ENCODE data around the gene SH3BP2. TPM values are rescaled to one million over a fixed set of nuclear protein-coding genes. Genes with fewer than 3 reads are reported as not detected.
A peak's percentile ranks its signal among the peaks of the same experiment; 100 is the strongest.

Gene SH3BP2
- total RNA-seq, 2 donors from 2014 or later = 24.3 to 41.3 TPM

DNA sequence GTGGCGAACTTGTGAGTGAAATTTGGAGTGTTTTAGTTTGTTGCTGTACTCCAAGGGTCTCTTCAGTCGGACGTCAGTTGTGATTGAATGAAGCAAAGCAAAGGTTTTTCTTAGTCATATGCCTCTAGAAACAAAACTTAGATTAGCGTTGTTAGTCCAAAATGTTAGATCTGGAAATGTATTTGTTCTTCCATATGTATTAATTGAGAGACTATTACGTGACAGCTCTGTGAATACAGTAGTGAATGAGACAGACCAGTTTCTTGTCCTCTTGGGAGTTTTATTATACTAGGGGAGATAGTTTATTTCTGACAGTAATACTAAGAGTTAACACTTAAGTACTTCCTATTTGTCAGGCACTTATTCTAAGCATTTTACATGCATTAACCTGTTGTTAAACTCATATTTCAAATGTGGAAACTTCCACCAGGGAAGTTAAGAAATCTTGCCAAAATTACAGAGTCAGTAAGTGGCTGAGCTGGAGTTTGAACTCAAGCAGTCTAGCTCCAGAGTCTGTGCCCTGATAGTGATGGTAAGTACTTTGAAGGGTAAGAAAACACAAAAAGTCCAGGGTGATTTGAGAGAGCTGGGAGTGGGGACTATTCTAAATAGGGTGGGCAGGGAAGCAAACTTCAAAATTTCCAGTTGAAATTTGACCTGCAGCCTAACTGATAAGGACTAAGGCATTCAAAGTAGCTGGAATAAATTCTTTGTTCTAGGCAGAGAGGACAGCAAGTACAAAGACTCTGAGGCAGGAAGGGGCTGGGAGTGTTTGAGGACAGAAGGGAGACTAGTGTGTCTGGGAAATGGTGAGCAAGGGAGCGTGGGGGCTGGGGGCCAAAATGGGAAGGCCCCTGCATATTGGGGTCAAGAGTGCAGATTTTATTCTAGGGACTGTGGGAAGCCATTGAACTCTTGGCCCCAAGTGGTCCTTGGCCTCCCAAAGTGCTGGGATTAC is 67.8 kb downstream of the SH3BP2 start:
- no peak for DNase-seq (ENCODE audit: low spot score)
- WGBS = 73% methylated on average over 6 of the region's 6 CpGs
- TF ChIP-seq POLR2AphosphoS5 (IDR thresholded peaks at IDR 0.05) (no peak), POLR2A (IDR thresholded peaks at IDR 0.05) (no peak)

DNA sequence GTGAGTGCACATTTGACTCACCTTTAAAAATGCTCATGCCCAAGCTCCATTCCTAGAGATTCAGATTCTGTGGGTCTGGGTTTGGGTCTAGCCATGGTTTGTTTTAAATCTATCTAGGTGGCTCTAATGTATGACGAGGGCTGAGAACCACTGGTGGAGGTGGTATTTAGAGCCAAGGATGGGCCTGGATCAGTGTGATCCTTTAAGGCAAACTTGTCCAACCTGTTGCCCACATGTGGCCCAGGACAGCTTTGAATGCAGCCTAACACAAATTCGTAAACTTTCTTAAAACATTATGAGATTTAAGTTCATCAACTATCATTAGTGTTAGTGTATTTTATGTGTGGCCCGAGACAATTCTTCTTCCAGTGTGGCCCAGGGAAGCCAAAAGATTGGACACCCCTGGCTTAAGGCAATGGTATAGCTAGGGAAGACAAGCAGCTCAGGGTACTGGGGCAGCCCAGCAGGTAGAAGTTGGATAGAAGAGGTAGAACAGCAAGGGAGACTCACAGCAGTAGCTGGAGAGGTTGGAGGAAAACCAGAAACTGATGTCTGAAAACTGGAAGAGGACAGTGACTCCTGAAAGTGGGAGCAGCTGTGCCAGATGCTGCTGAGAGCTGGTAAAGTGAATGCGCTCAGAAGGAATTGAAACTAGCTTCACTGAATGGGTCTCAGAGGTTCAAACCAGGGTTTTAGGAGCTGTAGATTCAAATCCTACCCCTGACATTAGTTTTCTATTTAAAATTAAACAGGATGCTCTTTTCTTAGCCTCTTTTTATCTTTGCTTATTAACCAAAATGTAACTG is 68.9 kb downstream of the SH3BP2 start:
- no peak overlapping the region for H3K4me3 ChIP-seq
- H3K27me3 ChIP-seq (replicated peaks; ENCODE audit: insufficient read depth) = no peaks in the 10 kb centered on the region
- TF ChIP-seq POLR2AphosphoS5 (IDR thresholded peaks at IDR 0.05) (no peak), POLR2A (IDR thresholded peaks at IDR 0.05) (no peak)
- TF ChIP-seq, protein P1, sequence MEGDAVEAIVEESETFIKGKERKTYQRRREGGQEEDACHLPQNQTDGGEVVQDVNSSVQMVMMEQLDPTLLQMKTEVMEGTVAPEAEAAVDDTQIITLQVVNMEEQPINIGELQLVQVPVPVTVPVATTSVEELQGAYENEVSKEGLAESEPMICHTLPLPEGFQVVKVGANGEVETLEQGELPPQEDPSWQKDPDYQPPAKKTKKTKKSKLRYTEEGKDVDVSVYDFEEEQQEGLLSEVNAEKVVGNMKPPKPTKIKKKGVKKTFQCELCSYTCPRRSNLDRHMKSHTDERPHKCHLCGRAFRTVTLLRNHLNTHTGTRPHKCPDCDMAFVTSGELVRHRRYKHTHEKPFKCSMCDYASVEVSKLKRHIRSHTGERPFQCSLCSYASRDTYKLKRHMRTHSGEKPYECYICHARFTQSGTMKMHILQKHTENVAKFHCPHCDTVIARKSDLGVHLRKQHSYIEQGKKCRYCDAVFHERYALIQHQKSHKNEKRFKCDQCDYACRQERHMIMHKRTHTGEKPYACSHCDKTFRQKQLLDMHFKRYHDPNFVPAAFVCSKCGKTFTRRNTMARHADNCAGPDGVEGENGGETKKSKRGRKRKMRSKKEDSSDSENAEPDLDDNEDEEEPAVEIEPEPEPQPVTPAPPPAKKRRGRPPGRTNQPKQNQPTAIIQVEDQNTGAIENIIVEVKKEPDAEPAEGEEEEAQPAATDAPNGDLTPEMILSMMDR (IDR thresholded peaks at IDR 0.05) = no peak
- DNase-seq (ENCODE audit: low spot score) = no peak
- H3K4me1 ChIP-seq (replicated peaks) = peaks cover 14% of the 10 kb centered on the region
- no peaks in the 10 kb centered on the region for H3K9me3 ChIP-seq
- no peaks in the 10 kb centered on the region for H3K36me3 ChIP-seq
- intact Hi-C loops (cut with DNase I) = loop anchor here (10.0 kb wide), 1 partner anchor 397 kb away; the partner anchor contains the start of gene RNF4
- 48% methylated on average over 4 of the region's 4 CpGs for WGBS
- peak overlapping the region in 1 of 2 donors; percentile 46 for H3K27ac ChIP-seq

More for the DNA sequence above, 67.8 kb downstream of the SH3BP2 start:
- Histone ChIP-seq H3K27me3 (replicated peaks; ENCODE audit: insufficient read depth) (no peaks in the 10 kb centered on the region), H3K9me3 (no peaks in the 10 kb centered on the region), H3K4me3 (no peak overlapping the region), H3K4me1 (replicated peaks) (peaks cover 14% of the 10 kb centered on the region), H3K36me3 (no peaks in the 10 kb centered on the region), H3K27ac (peak overlapping the region in 1 of 2 donors; percentile 12)
- intact Hi-C loops (cut with DNase I) = loop anchor here (10.0 kb wide), 1 partner anchor 396 kb away; the partner anchor contains the start of gene RNF4

DNA sequence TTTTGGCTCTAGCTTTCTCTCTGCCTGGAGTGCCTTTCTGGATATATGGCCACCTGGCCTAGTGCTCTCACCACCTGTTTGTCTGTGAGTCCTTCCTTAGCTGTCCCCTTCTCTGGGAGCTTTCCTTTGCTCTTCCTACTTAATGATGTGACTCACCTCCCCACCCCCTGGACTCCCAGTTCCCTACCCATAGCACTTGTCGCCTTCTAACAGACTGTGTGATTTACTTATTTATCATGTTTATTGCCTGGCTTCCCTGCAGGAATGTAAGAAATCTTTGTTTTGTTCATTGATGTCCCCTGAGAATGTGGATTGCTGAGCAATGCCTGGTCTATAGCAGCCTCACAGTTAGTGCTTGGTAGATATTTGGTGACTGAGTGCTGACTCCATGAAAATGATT is 69.6 kb downstream of the SH3BP2 start:
- H3K4me3 ChIP-seq = no peak overlapping the region
- 14% methylated on average over 1 of the region's 1 CpG for WGBS
- no peak for DNase-seq (ENCODE audit: low spot score)
- intact Hi-C loops (cut with DNase I) = loop anchor here (10.0 kb wide), 1 partner anchor 398 kb away; the partner anchor contains the start of gene RNF4
- no peaks in the 10 kb centered on the region for H3K36me3 ChIP-seq
- H3K27ac ChIP-seq = peak overlapping the region in 1 of 2 donors; percentile 46
- H3K4me1 ChIP-seq (replicated peaks) = peaks cover 21% of the 10 kb centered on the region
- TF ChIP-seq, protein P1 (IDR thresholded peaks at IDR 0.05) = no peak
- TF ChIP-seq POLR2A (IDR thresholded peaks at IDR 0.05) (no peak), POLR2AphosphoS5 (IDR thresholded peaks at IDR 0.05) (no peak)
- H3K27me3 ChIP-seq (replicated peaks; ENCODE audit: insufficient read depth) = no peaks in the 10 kb centered on the region
- H3K9me3 ChIP-seq = no peaks in the 10 kb centered on the region

DNA sequence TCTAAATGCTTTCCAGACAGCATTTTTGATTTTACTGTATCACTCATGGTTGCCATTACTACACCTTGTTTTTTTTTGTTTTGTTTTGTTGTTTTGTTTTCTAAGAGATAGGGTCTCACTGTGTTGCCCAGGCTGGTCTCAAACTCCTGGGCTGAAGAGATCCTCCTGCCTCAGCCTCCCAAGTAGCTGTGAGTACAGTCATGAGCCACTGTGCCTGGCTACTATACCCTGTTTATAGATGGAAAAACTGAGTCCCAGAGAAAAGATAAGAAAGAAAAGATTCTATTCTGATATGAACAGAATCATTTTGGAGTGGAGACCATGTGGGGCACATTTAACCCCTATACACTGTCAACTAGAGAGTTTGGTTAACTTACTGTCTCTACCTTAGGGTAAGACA is 70.8 kb downstream of the SH3BP2 start:
- no peak overlapping the region for H3K4me3 ChIP-seq
- TF ChIP-seq POLR2AphosphoS5 (IDR thresholded peaks at IDR 0.05) (no peak), POLR2A (IDR thresholded peaks at IDR 0.05) (no peak)
- TF ChIP-seq, protein P1 (IDR thresholded peaks at IDR 0.05) = no peak
- no peaks in the 10 kb centered on the region for H3K27me3 ChIP-seq (replicated peaks; ENCODE audit: insufficient read depth)
- intact Hi-C loops (cut with DNase I) = loop anchor here (10.0 kb wide), 1 partner anchor 399 kb away; the partner anchor contains the start of gene RNF4
- no peaks in the 10 kb centered on the region for H3K9me3 ChIP-seq
- no peaks in the 10 kb centered on the region for H3K36me3 ChIP-seq
- peaks cover 23% of the 10 kb centered on the region for H3K4me1 ChIP-seq (replicated peaks)
- H3K27ac ChIP-seq = no peak overlapping the region
- DNase-seq (ENCODE audit: low spot score) = no peak

All from prostate gland (tissue), 2 donors.